SKM-1 treated with dmso at 0.1 percent for 144 hours (cell line): ENCODE measurements around the gene TLCD2.
"Not testable (repeated sequence)": the region's sequence is repeated elsewhere in the genome, so short reads cannot be mapped to it uniquely, and the experiment has no call there.

ENCODE experiments used
- DNase-seq: peaks from one replicate; lab custom pipeline; 2025; ENCODE audit not compliant: unreplicated experiment; lab: John Stamatoyannopoulos, UW

Gene TLCD2

GRCh38 chr17:1736348-1737281 lies 26.4 kb upstream of the TLCD2 start:
- no peak for DNase-seq

GRCh38 chr17:1735834-1736347 lies 25.7 kb upstream of the TLCD2 start:
- no peak for DNase-seq

GRCh38 chr17:1735418-1735817 lies 25.2 kb upstream of the TLCD2 start:
- DNase-seq: no peak

GRCh38 chr17:1733759-1734158 lies 23.6 kb upstream of the TLCD2 start:
- DNase-seq: no peak

- DNase-seq: no peak
Measured at GRCh38 chr17:1732833-1733321, 22.7 kb upstream of the TLCD2 start.

GRCh38 chr17:1732241-1732832 lies 22.2 kb upstream of the TLCD2 start:
- DNase-seq: no peak

- DNase-seq: no peak
Measured at GRCh38 chr17:1731194-1731506, 21.0 kb upstream of the TLCD2 start.

GRCh38 chr17:1730326-1731193 lies 20.4 kb upstream of the TLCD2 start:
- no peak for DNase-seq

GRCh38 chr17:1729966-1730325 lies 19.8 kb upstream of the TLCD2 start:
- DNase-seq: no peak

GRCh38 chr17:1727876-1728630 lies 17.9 kb upstream of the TLCD2 start:
- no peak for DNase-seq

GRCh38 chr17:1727258-1727789 lies 17.1 kb upstream of the TLCD2 start:
- DNase-seq: no peak

- DNase-seq: no peak
Measured at GRCh38 chr17:1726626-1727257, 16.6 kb upstream of the TLCD2 start.

GRCh38 chr17:1725642-1726511 lies 15.7 kb upstream of the TLCD2 start:
- no peak for DNase-seq

GRCh38 chr17:1724869-1725641 lies 14.9 kb upstream of the TLCD2 start:
- no peak for DNase-seq

- peak; percentile 5 for DNase-seq
Measured at GRCh38 chr17:1724351-1724868, 14.2 kb upstream of the TLCD2 start, which contains the start of gene WDR81. WDR81 (plus strand) TSS chr17:1724704; CDS start chr17:1724960, 256 bp downstream.

GRCh38 chr17:1722022-1722421 lies 11.8 kb upstream of the TLCD2 start:
- not testable (repeated sequence) for DNase-seq

- DNase-seq: peak; percentile 19
Measured at GRCh38 chr17:1720856-1721386, 10.7 kb upstream of the TLCD2 start.
